SK-N-SH treated with all-trans-retinoic acid at 6 μM for 48 hours (cell line): ENCODE measurements around the gene DSC3.

Experiments used
- ARNTL ChIP-seq: fragments of 450-650 bp; formaldehyde crosslinking; IDR thresholded peaks from 2 replicates; pipeline ENCODE4 v1.5.0; 2020; ENCODE audit warnings: low read depth, mild to moderate bottlenecking, moderate library complexity, borderline replicate concordance
- BACH2 ChIP-seq: fragments of 250-450 bp; sonication (Bioruptor Pico); IDR thresholded peaks from 2 replicates; pipeline ENCODE4 v1.9.0; 2021; ENCODE audit warnings: mild to moderate bottlenecking, borderline replicate concordance
- CSDC2 ChIP-seq: fragments of 250-450 bp; sonication (Bioruptor Pico); IDR thresholded peaks from 2 replicates; pipeline ENCODE4 v1.5.0; 2020; ENCODE audit warnings: mild to moderate bottlenecking, moderate library complexity
- ISL1 ChIP-seq: fragments of 250-450 bp; sonication (Bioruptor Pico); IDR thresholded peaks from 2 replicates; pipeline ENCODE4 v2.1.2; 2022; ENCODE audit warnings: mild to moderate bottlenecking, moderate library complexity
- PATZ1 ChIP-seq: fragments of 250-450 bp; sonication (Bioruptor Pico); IDR thresholded peaks from 2 replicates; pipeline ENCODE4 v1.8.0; 2020; ENCODE audit warnings: mild to moderate bottlenecking, moderate library complexity, borderline replicate concordance
- POU6F1 ChIP-seq: fragments of 250-450 bp; sonication (Bioruptor Pico); IDR thresholded peaks from 2 replicates; pipeline ENCODE4 v1.8.0; 2021; ENCODE audit warnings: low read depth, mild to moderate bottlenecking, moderate library complexity, borderline replicate concordance
- RARB ChIP-seq: fragments of 250-450 bp; sonication (Bioruptor Pico); IDR thresholded peaks from 2 replicates; pipeline ENCODE4 v1.8.0; 2021; ENCODE audit warnings: mild to moderate bottlenecking, moderate library complexity
- TOX ChIP-seq: fragments of 250-450 bp; sonication (Bioruptor Pico); IDR thresholded peaks from 2 replicates; pipeline ENCODE4 v1.8.0; 2021; ENCODE audit warnings: mild to moderate bottlenecking, moderate library complexity, borderline replicate concordance
- ZFP30 ChIP-seq: fragments of 450-650 bp; formaldehyde crosslinking; IDR thresholded peaks from 2 replicates; pipeline ENCODE4 v1.5.0; 2022; ENCODE audit warnings: mild to moderate bottlenecking, moderate library complexity
- TF ChIP-seq, protein P1 (sequence below): fragments of 250-450 bp; sonication (Bioruptor Pico); IDR thresholded peaks from 2 replicates; pipeline ENCODE4 v1.5.1; 2020; ENCODE audit warnings: low read depth, mild to moderate bottlenecking, moderate library complexity
- TF ChIP-seq, protein P2 (sequence below): fragments of 250-450 bp; sonication (Bioruptor Pico); IDR thresholded peaks from 2 replicates; pipeline ENCODE4 v1.5.1; 2021; ENCODE audit warnings: mild to moderate bottlenecking, moderate library complexity
- TF ChIP-seq, protein P3 (sequence below): fragments of 250-450 bp; sonication (Bioruptor Pico); IDR thresholded peaks from 2 replicates; pipeline ENCODE4 v1.5.0; 2020; ENCODE audit warnings: mild to moderate bottlenecking, moderate library complexity

GRCh38 chr18:30957066-30957465 is 85.5 kb downstream of the DSC3 start:
- TF ChIP-seq BACH2 (CRISPR knock-in tag) (no peak), CSDC2 (CRISPR knock-in tag) (no peak), PATZ1 (CRISPR knock-in tag) (no peak), TOX (CRISPR knock-in tag) (no peak), POU6F1 (CRISPR knock-in tag) (no peak), ZFP30 (CRISPR knock-in tag) (no peak), ARNTL (CRISPR knock-in tag) (no peak), ISL1 (CRISPR knock-in tag) (no peak), RARB (CRISPR knock-in tag) (no peak)
- TF ChIP-seq, protein P1, sequence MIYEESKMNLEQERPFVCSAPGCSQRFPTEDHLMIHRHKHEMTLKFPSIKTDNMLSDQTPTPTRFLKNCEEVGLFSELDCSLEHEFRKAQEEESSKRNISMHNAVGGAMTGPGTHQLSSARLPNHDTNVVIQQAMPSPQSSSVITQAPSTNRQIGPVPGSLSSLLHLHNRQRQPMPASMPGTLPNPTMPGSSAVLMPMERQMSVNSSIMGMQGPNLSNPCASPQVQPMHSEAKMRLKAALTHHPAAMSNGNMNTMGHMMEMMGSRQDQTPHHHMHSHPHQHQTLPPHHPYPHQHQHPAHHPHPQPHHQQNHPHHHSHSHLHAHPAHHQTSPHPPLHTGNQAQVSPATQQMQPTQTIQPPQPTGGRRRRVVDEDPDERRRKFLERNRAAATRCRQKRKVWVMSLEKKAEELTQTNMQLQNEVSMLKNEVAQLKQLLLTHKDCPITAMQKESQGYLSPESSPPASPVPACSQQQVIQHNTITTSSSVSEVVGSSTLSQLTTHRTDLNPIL (CRISPR knock-in tag) = no peak
- TF ChIP-seq, protein P2, sequence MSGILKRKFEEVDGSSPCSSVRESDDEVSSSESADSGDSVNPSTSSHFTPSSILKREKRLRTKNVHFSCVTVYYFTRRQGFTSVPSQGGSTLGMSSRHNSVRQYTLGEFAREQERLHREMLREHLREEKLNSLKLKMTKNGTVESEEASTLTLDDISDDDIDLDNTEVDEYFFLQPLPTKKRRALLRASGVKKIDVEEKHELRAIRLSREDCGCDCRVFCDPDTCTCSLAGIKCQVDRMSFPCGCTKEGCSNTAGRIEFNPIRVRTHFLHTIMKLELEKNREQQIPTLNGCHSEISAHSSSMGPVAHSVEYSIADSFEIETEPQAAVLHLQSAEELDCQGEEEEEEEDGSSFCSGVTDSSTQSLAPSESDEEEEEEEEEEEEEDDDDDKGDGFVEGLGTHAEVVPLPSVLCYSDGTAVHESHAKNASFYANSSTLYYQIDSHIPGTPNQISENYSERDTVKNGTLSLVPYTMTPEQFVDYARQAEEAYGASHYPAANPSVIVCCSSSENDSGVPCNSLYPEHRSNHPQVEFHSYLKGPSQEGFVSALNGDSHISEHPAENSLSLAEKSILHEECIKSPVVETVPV (CRISPR knock-in tag) = no peak
- TF ChIP-seq, protein P3, sequence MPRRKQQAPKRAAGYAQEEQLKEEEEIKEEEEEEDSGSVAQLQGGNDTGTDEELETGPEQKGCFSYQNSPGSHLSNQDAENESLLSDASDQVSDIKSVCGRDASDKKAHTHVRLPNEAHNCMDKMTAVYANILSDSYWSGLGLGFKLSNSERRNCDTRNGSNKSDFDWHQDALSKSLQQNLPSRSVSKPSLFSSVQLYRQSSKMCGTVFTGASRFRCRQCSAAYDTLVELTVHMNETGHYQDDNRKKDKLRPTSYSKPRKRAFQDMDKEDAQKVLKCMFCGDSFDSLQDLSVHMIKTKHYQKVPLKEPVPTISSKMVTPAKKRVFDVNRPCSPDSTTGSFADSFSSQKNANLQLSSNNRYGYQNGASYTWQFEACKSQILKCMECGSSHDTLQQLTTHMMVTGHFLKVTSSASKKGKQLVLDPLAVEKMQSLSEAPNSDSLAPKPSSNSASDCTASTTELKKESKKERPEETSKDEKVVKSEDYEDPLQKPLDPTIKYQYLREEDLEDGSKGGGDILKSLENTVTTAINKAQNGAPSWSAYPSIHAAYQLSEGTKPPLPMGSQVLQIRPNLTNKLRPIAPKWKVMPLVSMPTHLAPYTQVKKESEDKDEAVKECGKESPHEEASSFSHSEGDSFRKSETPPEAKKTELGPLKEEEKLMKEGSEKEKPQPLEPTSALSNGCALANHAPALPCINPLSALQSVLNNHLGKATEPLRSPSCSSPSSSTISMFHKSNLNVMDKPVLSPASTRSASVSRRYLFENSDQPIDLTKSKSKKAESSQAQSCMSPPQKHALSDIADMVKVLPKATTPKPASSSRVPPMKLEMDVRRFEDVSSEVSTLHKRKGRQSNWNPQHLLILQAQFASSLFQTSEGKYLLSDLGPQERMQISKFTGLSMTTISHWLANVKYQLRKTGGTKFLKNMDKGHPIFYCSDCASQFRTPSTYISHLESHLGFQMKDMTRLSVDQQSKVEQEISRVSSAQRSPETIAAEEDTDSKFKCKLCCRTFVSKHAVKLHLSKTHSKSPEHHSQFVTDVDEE (CRISPR knock-in tag) = no peak
